NB4 (cell line): ENCODE measurements around the gene TENM4.

Experiments
- CTCF ChIP-seq: IDR thresholded peaks from one replicate; pipeline ENCODE4 v1.5.1; 2012; ENCODE audit warnings: low read depth, low read length
- MAX ChIP-seq: IDR thresholded peaks from 2 replicates; pipeline ENCODE4 v1.6.1; 2011; ENCODE audit warnings: low read depth, low read length
- MYC ChIP-seq: IDR thresholded peaks from 2 replicates; pipeline ENCODE4 v1.6.1; 2011; ENCODE audit warnings: low read depth, low read length
- POLR2A ChIP-seq: IDR thresholded peaks from 2 replicates; pipeline ENCODE4 v1.6.1; 2011; ENCODE audit warnings: mild to moderate bottlenecking; ENCODE audit not compliant: insufficient read length; ENCODE audit errors: extremely low read depth

- no peak for TF ChIP-seq POLR2A
- no peak for TF ChIP-seq CTCF
- no peak for TF ChIP-seq MAX
- TF ChIP-seq MYC, result no peak
Observed at GRCh38 chr11:78633516-78634310, 807.1 kb downstream of the TENM4 start.
